ENCODE measurements around the gene IQCK.

Gene IQCK

DNA sequence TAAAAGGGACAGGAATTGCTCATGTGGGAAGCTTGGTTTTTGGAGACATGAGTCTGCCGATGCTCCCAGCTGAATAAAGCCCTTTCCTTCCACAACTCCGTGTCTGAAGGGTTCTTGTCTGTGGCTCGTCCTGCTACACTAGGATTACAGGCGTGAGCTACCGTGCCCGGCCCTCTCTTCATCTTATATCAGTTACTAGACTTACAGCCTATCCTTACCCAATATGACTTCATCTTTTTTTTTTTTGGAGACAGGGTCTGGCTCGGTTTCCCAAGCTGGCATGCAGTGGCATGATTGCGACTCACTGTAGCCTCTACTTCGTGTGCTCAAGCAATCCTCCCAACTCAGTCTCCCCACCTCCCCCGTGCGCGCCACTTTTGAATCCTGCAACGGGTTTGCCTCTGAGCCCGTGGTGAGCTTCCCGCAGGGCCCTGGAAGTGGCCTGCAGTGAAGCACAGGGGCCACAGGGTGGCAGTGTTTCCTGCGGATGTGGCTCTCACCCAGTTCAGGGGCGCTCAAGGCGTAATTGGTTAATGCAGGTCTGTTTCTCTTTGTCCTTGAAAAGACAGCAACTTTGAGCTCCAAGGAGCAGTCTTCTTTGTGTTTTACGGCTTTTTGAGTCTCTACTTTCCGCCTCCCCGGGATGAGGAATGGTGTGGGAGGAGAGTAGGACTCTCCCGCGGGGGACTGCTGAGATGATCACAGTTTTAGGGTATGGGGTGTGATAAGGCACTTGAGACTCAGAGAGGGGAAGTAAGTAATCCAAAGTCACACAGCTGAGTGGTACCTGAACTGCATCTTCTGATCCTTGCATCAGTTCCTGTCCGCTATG lies 189.3 kb downstream of the IQCK start:
- Histone ChIP-seq H3K9me3 (no peaks in the 10 kb centered on the region), H3K36me3 (replicated peaks) (no peaks in the 10 kb centered on the region), H3K4me3 (no peak overlapping the region), H3K27me3 (ENCODE audit: low read depth) (no peaks in the 10 kb centered on the region), H3K4me1 (no peaks in the 10 kb centered on the region)
- DNase-seq (ENCODE audit: low spot score in 2 of 2), result peak; percentile 74 to 84
- in situ Hi-C loops (cut with MboI; ENCODE audit: low sequenced_read_pairs), result loop anchor here (5.0 to 25.0 kb wide), 4 partner anchors 67 to 805 kb away; no protein-coding TSS in a partner anchor
